COLO829 (cell line): ENCODE data around the gene VEPH1.

ENCODE experiments used
- DNase-seq: peaks from one replicate; pipeline ENCODE4 v3.0.0; 2012; ENCODE audit warnings: low spot score

VEPH1 gene

DNA sequence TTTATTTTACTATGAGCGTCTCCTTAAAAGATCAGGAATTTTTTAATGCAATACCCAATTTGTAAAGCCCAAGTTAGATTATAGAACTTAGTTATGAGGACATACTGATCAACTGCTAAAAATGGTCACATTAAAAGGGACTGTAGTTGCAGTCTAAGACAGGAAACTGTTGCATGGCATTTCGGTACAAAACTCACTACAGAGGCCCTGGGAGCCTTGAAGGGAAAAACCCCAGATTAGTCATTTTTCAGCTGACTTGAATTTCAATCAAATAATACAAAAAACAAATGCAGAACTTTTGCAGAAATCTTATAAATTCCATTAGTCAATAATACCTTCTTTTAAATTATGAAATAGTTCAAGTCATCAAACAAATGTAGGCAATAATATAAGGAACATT is 73.5 kb downstream of the VEPH1 start:
- DNase-seq = peak; percentile 84

DNA sequence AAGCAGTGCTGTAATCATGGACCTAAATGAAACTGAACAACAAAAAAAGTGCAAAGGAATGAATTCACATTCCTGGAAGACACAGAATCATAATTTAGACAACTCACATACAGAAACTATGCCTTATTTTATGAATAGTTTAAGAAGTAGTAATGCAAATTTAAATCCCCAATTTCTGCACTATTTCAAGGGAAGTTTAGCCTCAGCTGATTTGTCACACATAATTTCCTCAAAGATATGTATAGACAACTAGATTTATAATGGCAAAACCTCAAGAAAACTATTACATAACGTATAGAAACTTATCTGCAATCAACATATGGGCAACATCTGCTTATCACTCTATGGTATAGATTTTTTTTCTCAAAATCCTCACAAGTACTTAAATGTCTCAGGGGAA is 74.4 kb downstream of the VEPH1 start:
- no peak for DNase-seq

DNA sequence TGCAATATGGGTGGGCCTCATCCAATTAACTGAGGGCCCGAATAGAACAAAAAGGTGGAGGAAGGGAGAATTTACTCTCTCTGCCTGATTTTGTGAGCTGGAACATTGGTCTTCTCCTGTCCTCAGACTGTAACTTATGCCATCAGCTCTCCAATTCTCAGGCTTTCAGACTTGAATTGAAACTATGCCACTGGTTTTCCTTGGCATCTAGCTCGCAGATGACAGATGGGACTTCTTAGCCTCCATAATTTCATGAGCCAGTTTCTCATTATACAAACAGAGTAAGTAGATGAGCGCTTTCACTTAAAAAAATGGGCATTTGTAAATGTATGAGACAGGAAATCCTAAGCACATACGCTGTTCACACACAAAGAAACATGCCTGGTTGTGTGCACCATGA is 75.3 kb downstream of the VEPH1 start:
- no peak for DNase-seq

DNA sequence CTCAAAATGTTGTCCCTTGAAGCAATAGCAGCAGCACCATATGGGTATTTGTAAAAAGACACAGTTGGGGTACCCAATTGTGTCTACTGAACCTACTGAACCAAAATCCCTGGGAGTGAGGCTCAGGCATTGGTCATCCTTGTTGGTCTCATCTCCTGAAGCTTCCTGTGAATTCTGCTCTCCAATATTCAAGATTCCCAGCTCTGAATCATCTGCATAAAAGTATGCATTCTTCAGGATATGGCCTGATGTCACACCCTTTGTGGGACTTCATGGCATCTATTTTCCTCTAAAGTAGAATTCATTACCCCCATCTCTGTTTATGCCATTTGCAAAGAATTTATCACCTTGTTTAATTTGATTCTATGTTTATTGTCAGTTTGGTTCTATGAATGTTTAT is 79.9 kb downstream of the VEPH1 start:
- no peak for DNase-seq

DNA sequence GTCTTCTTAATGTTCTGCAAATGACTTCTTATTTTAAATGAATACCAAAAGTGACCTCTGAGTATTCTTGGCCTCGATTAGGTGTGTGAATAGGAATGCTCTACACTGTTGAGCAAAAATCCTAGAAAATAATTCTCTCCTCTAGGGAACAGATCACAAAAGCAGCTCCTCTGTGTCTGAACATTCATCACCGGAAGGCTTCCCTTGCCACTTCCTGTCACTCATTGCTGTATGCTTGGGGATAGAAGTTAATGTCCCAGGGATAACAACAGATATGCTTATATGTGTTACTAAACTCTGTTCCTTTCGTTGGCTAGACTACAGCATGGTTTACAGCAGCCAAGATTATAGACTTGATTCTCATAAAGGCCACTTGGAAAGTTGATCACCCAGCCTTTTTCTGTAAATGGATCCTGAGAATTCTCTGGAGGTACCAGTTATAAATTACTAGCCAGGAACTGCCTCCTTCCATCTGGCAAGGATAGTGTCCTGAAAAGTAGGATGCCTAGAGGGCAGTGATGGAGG is 82.5 kb downstream of the VEPH1 start:
- DNase-seq = no peak

DNA sequence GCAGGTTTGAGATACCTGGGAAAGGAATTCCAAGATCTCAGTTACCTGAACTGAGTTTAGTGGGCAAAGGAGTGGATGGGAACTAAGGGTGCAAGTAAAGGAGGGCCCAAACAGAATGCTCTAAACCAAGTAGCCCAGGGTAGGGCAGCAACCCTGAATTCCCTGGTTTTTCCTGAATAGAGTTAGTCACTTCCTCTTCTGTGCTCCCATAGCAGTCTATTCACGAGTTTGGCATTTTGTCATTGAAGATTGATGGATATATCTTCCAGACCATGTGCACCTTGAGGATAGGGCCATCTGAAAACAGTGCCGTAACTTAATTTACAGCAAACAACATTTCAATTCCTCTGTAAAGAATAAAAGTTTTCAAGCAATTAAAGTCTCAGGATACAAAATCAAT is 85.1 kb downstream of the VEPH1 start:
- DNase-seq = no peak

DNA sequence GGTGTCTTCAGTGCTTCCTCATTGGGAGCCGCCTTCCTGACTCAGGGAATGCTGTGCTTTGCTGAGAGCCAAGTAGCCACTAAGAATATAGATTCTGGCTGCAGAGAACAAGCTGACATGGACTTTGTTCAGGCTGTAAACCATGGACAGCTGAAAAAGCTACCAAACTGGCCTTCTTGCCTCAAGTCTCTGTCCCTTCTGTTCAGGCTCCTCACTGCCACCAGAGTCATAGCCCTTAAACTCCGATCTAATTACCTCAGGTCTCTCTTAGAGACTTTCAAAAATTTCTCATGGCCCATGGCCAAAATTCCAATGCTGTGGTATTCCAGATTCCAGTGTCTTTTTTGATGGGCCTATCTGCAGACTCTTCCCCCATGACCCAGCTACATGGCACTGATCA is 86.0 kb downstream of the VEPH1 start:
- no peak for DNase-seq

DNA sequence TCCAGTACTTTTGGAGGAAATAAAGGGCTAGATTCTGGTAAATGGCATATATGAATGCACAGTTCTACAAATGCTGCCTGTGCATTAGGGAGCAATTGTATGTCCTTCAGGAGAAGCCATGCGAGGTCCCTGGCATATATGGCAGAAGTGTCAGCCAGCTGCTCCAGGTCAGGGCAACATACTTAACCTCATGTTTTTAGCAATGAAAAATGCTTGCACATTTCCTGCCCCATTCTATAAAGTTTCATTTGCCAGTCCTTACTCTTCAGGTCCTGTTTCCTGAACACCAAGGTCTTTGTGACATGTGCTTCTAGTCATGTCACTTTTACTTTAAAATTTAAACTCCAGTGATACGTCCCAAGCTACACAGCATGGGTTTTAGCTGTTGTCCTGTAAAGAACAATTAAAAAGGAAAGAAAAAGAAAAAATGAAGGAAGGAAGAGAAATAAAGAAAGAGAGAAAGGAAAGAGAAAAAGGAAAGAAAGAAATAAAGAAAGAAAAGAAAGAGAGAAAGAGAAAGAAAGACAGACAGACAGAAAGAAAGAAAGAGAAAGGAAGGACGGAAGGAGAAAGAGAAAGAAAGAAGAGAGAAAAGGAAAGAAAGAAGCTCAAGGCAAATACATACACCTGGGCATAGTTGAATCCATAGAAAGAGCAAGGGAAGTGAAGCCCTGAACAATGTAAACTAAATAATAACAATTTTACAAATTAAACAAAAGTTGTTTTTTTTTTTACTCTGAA is 86.7 kb downstream of the VEPH1 start:
- DNase-seq = no peak

DNA sequence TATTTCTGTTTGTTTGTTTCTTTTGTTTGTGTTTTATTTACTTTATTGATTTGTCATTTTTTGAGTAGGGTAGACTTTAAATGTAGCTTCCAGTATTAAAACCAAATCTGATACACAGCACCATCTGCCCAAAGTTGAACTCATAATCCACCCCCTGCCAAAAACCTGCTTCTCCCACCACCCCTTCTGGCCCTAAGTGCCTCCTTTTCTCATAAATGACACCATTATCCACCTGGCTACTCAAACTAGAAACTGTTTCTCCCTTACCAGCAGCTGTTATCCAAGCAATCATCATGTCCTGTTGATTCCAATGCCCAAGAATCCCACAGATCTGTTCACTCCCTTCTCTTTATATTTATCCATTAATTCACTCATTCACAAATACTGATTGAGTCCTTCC is 88.4 kb downstream of the VEPH1 start:
- DNase-seq = no peak

DNA sequence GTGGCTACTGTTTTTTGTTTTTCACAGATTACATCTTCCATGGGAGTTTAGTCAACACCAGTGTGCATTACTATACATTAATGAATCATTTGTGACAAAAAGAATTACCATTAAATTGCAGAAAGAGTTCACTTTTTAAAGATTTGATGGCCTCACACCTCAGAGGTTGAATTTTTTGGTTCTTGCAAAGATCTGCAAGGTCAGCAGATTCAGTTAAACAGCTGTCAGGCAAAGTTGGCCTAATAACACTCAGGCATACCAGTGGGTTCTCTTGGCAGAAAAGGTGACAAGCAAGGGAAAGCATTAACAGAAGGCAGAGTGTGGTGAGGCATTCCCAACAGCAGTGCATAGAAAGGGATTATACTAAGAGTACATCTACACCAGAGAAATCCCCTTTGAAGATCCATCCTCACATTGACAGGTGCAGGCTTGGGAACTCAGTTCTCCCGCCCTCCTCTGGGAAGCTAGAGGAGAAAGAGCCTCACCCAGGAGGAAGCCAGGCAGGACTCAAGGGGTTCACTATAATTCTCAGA is 90.8 kb downstream of the VEPH1 start:
- DNase-seq = no peak

DNA sequence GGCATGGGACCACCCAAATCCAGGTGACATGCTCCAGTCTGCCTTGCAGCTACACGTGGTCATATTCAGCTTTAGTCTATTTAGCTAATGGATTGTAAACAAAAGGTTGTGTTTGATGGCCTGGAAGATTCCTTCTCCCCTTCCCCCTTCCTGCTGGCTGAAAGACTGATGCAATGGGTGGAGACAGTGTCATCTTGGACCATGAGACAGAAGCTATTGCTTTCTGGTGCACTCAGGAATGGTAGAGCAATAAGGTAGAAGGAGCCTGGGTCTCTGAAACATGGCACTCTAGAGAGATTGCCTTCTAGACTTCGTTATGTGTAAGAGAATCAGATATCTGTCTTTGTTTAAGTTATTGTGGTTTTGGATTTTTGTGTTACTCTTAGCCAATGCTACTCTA is 92.3 kb downstream of the VEPH1 start:
- no peak for DNase-seq

DNA sequence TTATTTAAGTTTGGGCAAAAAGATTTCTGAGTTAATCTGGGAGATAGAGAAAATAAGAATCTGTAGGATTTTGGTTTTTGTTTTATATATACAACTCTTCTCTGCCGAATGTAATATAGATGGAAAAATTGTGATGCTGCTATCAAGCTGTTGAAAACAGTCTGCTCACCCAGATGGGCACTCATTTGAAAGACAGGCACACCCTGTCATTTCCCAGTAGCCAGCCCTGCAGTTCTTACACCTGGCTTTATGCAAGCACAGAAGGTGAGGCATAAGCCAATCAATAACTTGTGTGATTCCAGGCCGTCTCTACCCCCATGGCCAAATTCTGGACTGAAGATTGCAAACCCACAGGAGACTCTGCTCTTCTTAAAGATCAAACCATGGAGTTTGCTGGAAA is 93.7 kb downstream of the VEPH1 start:
- no peak for DNase-seq

DNA sequence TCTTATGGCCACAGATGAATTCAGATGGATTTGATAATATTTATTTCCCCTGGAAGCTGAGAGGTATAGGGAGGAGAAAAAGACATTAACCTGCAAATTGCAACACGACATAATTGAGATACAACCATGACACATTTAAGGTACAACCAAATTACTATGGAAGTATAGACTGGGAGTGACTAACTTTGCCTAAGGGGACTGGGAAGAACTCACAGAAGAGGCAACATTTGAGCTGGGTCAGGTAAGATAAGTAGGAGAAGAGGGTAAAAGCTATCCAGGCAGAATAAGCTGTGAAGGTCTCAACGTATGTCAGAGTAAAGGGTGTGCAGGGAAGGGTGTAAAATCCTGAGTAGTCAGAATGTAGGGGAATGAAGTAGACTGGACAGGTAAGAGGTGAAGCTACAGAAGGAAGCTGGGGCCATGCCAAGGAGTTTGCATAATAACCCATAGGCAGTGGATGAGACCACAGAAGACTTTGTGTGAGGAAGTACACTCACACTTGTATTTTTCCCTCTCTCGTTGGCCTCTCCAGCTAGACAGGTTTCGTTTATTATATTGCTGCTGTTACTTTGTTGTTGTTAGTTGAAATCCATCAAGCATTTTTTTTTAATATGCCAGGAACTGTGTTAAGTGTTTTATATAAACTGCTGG is 94.6 kb downstream of the VEPH1 start:
- DNase-seq = no peak

DNA sequence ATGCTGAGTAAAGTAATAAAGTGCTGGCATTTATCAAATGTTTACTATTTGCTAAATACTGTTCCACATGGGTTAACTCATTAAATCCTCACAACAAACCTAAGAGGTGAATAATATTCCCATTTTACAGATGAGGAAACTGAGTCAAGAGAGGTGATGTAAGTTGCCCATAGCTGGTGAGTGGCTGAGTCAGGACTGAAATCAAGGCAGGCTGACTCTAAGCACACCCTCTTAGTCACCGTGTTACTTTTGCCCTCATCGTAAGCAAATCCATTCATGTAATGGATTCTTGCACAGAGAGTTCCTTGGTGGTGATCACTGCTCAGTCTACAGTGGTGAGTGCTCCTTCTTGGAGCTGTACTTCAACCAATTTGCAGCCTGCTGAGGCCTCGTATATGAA is 95.4 kb downstream of the VEPH1 start:
- no peak for DNase-seq

DNA sequence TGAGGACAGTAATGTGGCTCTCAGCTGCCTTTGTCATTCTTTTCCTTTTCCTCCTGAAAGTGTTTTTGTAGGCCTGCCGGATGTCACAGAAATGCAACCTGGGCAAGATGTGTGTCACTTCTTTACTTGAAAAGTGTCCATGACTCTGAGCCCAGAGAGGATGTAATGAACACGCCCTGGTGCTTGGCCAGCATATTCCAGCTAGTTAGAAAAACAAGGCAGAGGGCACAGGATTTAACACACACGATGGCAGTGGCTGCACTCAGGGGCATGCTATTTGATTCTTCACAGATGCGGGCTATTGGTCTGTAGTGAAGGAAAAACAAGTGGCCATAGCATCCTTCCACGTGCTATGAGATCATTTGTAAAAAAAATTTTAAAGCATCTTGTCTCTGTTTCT is 96.8 kb downstream of the VEPH1 start:
- DNase-seq = no peak

DNA sequence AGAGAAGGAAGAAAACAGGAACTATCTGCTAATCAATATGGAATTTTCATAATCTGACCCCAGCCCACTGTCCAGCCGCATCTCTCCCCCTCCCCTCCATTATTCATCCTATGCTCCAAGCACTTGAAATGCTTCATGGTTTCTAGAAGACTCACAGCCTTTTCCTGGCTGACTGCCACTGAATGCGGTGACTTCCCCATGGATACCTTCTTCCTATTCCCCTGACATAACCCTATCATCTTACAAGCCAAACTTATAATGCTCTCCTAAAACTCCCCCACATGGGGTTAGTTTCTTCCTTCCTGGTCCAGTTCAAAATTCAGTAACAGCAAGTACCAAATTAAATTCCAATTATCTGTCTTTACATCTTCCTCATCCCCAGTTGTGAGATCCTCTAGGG is 97.8 kb downstream of the VEPH1 start:
- DNase-seq = no peak

DNA sequence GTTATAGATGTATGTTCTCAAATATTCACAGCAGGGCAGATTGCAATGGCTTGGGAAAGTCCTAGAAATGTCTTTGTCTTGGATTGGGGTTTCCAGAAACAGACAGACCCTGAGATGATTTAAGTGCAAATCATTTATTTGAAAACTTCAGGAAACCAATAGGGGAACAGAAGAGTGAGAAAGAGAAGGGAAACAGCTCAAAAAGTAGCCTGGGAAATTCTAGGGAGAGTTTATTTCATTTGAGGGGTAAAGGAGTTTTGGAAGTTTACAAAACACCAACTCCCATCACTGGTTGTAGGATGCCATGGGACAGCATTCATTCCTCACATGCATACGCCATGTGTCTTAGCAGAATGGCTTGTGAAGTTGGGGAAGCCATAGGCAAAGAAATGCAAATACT is 98.8 kb downstream of the VEPH1 start:
- no peak for DNase-seq

DNA sequence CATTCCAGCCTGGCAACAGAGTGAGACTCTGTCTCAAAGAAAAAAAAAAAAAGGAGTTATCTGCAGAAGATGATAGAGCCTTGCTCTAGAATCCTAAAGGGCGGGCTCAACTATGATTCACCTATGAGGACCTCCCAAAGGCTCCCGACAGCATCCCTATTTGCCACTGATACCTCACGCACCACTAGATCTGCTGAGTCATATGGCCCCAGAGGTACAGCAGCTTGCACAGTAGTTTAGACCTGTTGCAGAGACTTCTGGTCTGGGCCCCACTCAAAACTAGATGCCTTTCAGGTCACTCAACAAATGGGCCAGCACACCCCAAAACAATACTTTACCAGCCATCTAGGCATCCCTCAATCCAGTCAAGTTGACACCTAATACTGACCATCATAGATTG is 104.6 kb downstream of the VEPH1 start:
- DNase-seq = no peak

DNA sequence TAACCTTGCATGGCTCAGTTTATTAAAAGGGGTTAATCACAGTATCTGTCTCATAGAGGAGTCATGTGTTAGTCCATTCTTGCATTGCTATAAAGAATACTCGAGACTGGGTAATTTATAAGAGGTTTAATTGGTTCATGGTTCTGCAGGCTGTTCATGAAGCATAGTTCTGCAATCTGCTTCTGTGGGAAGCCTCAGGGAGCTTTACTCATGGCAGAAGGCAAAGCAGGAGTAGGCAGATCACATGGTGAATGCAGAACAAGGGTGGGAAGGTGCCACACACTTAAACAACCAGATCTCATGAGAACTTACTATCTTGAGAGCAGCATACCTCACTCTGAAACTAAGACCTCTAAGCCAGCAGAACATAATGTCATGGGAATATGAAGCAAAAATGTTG is 108.8 kb downstream of the VEPH1 start:
- no peak for DNase-seq

DNA sequence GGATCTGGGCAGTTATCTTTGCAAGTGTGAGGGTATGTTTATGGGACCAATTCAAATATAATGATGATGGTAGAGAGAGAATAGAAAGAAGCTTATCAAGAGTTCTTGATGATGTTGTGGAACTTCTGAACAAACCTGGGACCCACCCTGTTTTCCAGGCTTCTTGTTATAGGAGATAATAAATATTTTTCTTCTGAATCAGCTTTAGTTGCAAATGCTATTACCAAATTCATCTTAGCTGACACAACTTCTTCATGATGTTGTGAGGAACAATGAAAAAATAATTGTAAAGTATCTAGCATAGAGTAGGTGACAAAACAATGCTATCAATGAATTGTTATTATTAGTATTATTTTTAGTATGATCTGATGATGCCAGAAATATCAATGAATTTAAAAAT is 110.1 kb downstream of the VEPH1 start:
- no peak for DNase-seq

DNA sequence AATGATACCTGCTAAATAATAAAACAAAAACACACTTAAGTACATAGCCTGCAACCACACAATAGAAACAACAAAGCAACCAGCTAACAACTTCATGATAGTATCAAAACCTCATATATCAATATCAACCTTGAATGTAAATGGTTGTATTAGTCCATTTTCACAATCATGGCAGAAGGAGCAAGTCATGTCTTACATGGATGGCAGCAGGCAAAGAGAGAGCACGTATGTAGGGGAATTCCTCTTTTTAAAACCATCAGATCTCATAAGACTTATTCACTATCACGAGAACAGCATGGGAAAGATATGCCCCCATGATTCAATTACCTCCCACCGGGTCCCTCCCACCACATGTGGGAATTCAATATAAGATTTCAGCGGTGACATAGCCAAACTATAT is 111.1 kb downstream of the VEPH1 start:
- no peak for DNase-seq

DNA sequence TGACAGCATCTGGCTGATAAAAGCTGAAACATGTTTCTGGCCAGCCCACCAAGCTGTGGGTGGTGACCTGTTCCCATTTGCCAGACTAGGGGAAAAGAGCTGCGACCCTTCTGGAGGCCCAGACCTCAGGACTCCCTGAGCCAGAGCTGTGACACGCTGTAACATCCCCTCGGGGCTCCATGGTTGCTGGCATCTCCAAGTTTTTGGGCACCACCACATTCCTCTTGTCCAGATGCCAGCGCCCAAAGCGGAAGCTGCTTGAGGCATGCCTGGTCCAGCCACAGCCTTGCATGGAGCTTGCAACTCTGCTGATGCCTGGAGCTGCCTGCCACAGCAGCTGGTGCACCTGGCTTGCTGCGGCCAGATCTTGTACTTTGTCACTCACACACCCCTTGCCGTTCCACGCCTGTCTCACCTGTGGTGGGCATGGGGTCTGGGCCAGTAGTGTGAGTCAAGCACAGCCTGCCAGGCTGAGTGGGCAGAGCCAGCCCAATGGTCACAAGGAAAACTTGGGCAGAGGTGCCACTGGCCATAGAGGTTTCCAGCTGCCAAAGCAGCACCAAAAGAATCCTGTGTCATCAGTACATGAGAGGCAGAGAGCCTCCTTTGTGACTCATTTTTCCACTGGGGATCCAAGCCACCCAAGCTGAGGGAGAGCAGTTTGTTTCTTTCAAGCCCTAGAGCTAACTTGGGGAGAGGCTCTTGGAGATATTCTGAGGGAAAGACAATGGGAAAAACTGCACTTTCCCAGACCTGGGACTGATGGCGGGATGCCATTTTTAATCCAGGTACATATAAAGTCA is 112.3 kb downstream of the VEPH1 start:
- no peak for DNase-seq

DNA sequence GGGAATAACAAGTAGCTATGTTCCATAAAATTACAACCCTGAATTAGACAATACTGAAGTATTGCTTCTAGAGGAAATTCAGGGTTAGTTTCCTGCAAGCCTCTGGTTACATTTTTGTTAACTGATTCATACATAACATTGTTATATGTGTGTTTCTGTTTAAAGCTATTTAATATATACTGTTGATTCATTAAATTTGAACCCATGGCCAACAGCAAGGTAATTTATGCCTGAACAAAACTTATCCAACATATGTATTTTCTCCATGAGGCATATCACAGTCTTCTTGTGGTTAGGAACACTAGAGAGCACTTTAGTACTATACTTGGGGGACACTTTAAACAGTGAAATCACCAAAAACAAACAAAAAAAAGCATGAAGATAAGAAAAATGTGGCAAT is 114.2 kb downstream of the VEPH1 start:
- no peak for DNase-seq
